ENCODE measurements around the gene INSYN1.
"Not testable (repeated sequence)": the region's sequence is repeated elsewhere in the genome, so short reads cannot be mapped to it uniquely, and the experiment has no call there.

INSYN1 gene

GRCh38 chr15:73747847-73748590 lies 5.1 kb downstream of the INSYN1 start:
- no peak for DNase-seq

DNA sequence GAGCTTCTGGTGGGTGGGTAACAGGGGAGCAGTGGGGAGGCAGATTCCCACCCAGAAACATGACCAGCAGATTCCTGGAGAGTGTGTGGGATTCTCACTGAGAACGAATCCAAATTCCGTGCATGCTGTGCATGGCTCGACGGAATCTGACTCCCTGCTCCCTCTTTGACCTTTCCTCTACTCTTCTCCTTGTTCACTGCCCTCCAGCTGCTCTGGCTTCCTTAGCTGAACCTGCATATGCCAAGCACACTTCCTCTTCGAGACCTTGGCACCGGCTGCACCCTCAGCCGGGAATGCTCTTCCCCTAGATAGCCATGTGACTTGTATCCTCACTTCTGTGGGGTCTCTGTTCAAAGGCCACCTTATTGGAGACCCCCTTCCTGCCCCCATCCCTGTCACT lies 6.3 kb downstream of the INSYN1 start:
- DNase-seq: no peak

- no peak for DNase-seq
These were observed 6.9 kb downstream of the INSYN1 start for GRCh38 chr15:73746261-73746660.

DNA sequence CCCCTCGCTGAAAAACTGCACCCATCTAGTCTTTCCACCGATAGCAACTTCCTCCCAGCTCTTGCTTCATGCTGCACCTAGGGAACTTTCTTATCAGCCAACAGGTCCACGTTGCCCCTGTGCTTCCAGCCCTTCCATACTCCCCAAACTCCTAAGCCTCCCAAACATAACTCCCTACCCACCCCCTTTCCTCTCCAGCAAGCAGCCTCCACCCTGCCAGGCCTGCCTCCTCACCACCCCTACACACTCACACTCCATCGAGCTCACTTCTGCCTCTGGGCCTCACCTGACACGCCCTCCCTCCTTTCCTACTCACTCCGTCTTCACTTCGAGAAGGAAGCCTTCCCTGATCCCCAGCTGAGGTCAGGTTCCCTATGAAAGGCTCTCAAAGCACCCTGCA lies 8.1 kb downstream of the INSYN1 start:
- no peak for DNase-seq

DNA sequence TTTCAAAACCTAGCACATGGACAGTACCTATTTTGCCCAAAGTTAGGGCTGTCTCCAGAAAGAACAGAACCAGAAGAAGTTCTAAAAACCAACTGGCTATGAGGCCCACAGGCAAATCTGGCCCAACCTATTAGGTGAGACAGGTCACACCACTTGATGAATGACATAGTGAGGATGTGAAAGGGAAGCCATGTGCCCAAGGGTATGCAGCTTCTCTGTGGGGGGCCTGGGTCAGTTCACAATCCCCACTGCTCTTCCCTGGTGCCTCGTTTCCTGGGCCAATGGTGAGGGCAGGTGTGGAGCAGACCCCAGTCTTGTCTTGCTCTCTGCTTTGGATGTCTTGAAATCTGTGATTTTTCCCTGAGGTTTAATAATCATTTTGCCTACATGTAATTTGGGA lies 8.9 kb downstream of the INSYN1 start:
- peak; percentile 25 for DNase-seq

GRCh38 chr15:73741321-73741836 lies 11.8 kb downstream of the INSYN1 start:
- DNase-seq: no peak

GRCh38 chr15:73740152-73741048 lies 12.8 kb downstream of the INSYN1 start:
- no peak for DNase-seq

GRCh38 chr15:73737535-73737934 lies 15.6 kb downstream of the INSYN1 start:
- no peak for DNase-seq

DNA sequence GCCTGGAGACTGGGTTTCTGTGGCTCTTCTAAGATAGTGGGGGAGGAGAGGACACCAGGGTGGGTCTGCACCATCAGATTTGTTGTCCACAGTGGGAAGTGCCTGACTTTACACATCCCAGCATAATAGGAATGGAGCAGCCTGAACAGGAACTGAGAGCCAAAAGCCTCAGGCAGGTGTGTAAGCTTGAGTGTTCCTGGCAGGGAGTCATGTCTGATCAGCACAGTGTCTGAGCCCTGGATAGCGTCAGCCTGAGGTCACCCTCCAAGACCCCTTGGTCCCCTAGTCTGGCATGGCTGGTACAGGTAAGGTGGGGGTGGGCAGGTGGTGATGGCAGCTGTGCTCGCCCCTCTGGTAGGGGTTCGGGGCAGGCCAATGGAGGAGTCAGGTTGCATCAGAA lies 20.2 kb downstream of the INSYN1 start:
- DNase-seq: no peak

- not testable (repeated sequence) for DNase-seq
These were observed 21.1 kb downstream of the INSYN1 start for GRCh38 chr15:73732051-73732450.

GRCh38 chr15:73727330-73727976 lies 25.7 kb downstream of the INSYN1 start:
- no peak for DNase-seq

DNA sequence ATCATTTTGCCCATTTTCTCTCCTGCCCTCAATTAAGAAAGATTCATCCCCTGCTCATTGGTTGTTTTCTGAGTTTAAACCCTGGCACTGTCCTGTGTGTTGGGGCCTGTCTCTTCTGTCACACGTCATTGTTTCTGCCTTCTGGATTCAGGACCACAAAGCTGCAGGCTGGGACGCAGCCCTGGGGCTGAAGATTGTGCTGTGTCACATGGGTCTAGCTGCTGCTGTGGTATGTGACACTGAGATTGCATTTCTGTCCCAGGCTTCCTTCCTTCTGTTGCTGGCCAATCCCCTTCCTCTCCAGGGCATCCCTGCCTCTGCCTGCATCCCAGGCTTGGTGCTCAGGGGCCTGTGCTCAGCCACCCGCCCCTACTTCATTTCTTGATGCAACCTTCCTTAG lies 28.9 kb downstream of the INSYN1 start:
- no peak for DNase-seq

DNA sequence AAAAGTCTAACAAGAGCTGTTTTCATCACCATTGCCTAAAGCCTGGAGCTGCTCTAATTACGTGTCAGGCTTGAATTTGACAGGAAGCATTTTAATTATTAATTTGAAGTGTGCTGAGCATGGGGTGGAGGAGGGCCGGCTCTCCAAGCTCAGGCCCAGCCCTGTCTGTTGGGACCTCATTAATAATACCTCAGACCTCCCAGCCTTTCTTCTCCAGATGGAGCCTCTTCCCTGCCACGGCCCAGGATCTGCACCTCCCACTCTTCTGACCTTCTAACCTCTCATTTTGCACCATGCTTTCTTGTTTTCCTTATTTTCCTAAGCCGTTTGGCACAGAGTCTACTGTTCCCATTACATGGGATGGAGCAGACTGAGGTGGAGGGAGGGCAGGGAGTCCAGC lies 30.0 kb downstream of the INSYN1 start:
- no peak for DNase-seq

- DNase-seq: no peak
These were observed 30.7 kb downstream of the INSYN1 start for GRCh38 chr15:73722425-73722824.

GRCh38 chr15:73718694-73719093 lies 34.5 kb downstream of the INSYN1 start:
- DNase-seq: no peak

- no peak for DNase-seq
These were observed 35.3 kb downstream of the INSYN1 start for GRCh38 chr15:73717802-73718201.

DNA sequence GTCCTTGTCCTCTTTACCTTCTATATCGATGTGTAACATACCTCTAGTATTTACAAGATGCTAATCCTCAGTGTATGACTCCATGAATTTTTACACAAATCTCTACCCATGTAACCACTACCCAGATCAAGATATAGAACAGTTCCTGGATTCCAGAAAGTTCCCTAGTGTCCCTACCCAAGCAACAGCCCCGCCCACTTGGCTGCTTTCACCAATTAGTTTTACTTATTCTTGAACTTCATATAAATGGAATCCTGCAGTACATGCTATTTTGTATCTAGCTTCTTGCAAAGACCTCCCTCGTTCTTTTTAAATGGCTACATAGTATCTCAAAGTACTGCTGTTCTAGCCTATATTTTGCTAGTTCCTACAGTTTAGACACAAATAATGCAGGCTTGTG lies 35.9 kb downstream of the INSYN1 start:
- DNase-seq: no peak

DNA sequence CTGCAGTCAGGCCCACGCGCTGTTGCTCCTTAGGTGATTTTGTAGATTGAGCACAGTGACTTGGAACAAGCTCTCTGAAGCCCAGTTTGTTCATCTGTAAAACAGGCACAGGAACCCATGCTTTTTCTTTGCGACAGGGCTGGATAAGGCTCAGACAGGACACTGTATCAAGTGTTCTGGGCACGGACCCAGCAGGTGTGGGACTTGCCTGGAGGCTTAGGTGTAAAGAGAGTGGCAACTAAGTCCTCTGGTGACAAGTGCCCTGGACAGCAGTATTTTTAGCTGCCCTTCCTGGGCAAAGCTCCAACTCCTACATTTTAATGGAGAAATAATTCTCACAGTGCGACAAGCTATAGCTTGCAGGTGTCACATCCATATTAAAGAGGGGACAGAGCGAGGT lies 36.7 kb downstream of the INSYN1 start:
- DNase-seq: no peak

DNA sequence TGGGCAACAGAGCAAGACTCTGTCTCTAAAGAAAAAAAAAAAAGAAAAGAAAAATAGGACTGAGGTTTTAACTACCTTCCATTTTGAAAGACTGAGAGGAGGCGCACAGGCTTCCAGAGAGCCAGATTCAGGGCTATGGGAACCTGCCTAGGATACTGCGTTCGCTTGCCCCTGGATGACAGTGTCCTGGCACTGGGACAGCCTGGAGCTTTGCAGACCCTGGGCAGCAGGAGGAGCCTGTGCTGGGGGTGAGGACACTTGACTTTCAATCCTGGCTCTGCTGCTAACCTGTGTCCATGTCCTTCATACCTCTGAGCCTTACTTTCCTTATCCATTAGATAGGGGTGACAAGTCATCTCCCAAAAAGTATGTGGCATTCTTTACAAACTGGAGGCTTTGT lies 37.7 kb downstream of the INSYN1 start:
- no peak for DNase-seq

DNA sequence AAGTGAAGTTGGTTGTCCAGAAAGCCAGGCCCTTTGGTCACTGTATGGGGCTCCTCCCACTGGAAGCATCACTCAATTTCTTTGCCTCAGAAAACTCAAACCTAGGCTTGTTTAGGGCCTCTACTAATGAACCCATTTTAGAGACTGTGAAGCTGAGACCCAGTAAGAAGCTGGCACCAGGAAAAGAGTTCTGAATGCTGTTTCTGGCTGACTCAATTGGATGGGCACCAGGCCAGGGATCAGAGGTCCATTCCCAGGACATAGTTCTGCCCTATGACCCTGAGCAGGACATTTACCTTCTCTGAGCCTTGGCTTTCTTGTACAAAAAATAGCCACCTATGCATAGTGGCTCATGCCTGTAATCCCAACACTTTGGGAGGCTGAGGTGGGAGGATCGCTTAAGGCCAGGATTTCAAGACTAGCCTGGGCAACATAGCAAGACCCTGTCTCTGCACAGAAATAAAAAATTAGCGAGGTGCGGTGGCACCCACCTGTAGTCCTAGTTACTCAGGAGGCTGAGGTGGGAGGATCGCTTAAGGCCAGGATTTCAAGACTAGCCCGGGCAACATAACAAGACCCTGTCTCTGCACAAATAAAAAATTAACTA lies 38.4 kb downstream of the INSYN1 start:
- no peak for DNase-seq

GRCh38 chr15:73712107-73712506 lies 41.0 kb downstream of the INSYN1 start:
- DNase-seq: no peak

GRCh38 chr15:73711526-73711925 lies 41.6 kb downstream of the INSYN1 start:
- DNase-seq: no peak

- DNase-seq: no peak
These were observed 42.8 kb downstream of the INSYN1 start for GRCh38 chr15:73710321-73710720.

All from NCI-H146 (cell line).